Calu3 (cell line): ENCODE measurements around the gene LRPPRC. TPM values are rescaled to one million over a fixed set of nuclear protein-coding genes. Genes with fewer than 3 reads are reported as not detected.

Experiments used
- BruUV-seq: library from RNA; stranded (reverse); fragments of 400-500 nt; replicated peaks from 2 replicates; lab custom pipeline; 2021; lab: Mats Ljungman, UMichigan
- CTCF ChIA-PET: fragments of 300-600 bp; sonication (Branson Sonifier 250); formaldehyde crosslinking; loops from one replicate; lab custom pipeline; 2022; ENCODE audit warnings: antibody characterized with exemption; lab: Charles Lee
- DNase-seq: peaks from one replicate; pipeline ENCODE4 v3.0.0; 2022
- H3K27ac Mint-ChIP-seq: one replicate; pipeline ENCODE4 v1.8.0; 2022; ENCODE audit warnings: mixed read lengths; ENCODE audit not compliant: unreplicated experiment
- H3K27me3 Mint-ChIP-seq: one replicate; pipeline ENCODE4 v1.8.0; 2022; ENCODE audit warnings: mixed read lengths; ENCODE audit not compliant: unreplicated experiment
- H3K36me3 Mint-ChIP-seq: one replicate; pipeline ENCODE4 v1.8.0; 2022; ENCODE audit warnings: mild to moderate bottlenecking, moderate library complexity, mixed read lengths; ENCODE audit not compliant: insufficient read depth, unreplicated experiment
- H3K4me1 Mint-ChIP-seq: one replicate; pipeline ENCODE4 v1.8.0; 2022; ENCODE audit warnings: mild to moderate bottlenecking, low read depth, mixed read lengths; ENCODE audit not compliant: unreplicated experiment
- H3K4me3 Mint-ChIP-seq: one replicate; pipeline ENCODE4 v1.8.0; 2022; ENCODE audit warnings: mild to moderate bottlenecking, low read depth, moderate library complexity, mixed read lengths; ENCODE audit not compliant: unreplicated experiment
- H3K9me3 Mint-ChIP-seq: one replicate; pipeline ENCODE4 v1.8.0; 2022; ENCODE audit warnings: low read depth, mixed read lengths; ENCODE audit not compliant: unreplicated experiment
- intact Hi-C: fragments of 100-400 bp; cut with micrococcal nuclease; formaldehyde crosslinking; loops from one replicate; pipeline ENCODE4 v1.10.0; 2022; ENCODE audit not compliant: unreplicated experiment
- total RNA-seq: library from RNA; stranded (reverse); gene quantifications from 2 replicates; pipeline ENCODE4 v1.2.3, GENCODE V29; 2022
- TF ChIP-seq, protein P1 (sequence below): fragments of 200-600 bp; IDR thresholded peaks from one replicate; pipeline ENCODE4 v1.8.0; 2022; ENCODE audit warnings: antibody characterized with exemption; ENCODE audit not compliant: unreplicated experiment

The LRPPRC gene
- total RNA-seq, 1 experiment from 2014 or later, result 120 TPM

- Mint-ChIP-seq H3K36me3 (no peaks in the 10 kb centered on the region), H3K4me3 (no peak overlapping the region), H3K9me3 (no peaks in the 10 kb centered on the region), H3K27ac (no peak overlapping the region), H3K27me3 (peaks cover 14% of the 10 kb centered on the region), H3K4me1 (peaks cover 5% of the 10 kb centered on the region)
- intact Hi-C loops, result no loop called here
- CTCF ChIA-PET, result no interaction called here
- DNase-seq, result no peak
- BruUV-seq, result no TSS peak
- TF ChIP-seq, protein P1, sequence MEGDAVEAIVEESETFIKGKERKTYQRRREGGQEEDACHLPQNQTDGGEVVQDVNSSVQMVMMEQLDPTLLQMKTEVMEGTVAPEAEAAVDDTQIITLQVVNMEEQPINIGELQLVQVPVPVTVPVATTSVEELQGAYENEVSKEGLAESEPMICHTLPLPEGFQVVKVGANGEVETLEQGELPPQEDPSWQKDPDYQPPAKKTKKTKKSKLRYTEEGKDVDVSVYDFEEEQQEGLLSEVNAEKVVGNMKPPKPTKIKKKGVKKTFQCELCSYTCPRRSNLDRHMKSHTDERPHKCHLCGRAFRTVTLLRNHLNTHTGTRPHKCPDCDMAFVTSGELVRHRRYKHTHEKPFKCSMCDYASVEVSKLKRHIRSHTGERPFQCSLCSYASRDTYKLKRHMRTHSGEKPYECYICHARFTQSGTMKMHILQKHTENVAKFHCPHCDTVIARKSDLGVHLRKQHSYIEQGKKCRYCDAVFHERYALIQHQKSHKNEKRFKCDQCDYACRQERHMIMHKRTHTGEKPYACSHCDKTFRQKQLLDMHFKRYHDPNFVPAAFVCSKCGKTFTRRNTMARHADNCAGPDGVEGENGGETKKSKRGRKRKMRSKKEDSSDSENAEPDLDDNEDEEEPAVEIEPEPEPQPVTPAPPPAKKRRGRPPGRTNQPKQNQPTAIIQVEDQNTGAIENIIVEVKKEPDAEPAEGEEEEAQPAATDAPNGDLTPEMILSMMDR, result no peak
Measured at GRCh38 chr2:44004735-44005602, 9.2 kb upstream of the LRPPRC start.

GRCh38 chr2:44001716-44002115 is 5.9 kb upstream of the LRPPRC start:
- Mint-ChIP-seq H3K4me1 (peaks cover 5% of the 10 kb centered on the region), H3K27me3 (peaks cover 11% of the 10 kb centered on the region), H3K4me3 (no peak overlapping the region), H3K27ac (no peak overlapping the region), H3K9me3 (no peaks in the 10 kb centered on the region), H3K36me3 (no peaks in the 10 kb centered on the region)
- TF ChIP-seq, protein P1, result no peak
- BruUV-seq, result no TSS peak
- intact Hi-C loops, result no loop called here
- CTCF ChIA-PET, result no interaction called here
- DNase-seq, result no peak

DNA sequence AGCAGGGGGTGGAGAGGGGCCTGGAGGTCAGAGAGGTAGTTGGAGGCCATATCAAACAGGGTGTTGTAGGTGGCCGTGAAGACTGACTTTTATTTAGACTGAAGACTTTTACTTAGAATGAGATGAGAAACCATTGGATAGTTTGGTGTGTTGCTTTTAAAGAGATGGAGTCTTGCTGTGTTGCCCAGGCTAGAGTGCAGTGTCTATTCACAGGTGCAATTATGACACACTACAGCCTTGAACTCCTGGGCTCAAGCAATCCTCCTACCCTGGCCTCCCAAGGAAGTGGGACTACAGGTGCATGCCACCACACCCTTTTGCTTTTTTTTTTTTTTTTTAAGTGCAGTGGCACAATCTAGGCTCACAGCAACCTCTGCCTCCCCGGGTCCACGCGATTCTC is 2.5 kb upstream of the LRPPRC start:
- TF ChIP-seq, protein P1, result no peak
- intact Hi-C loops, result no loop called here
- peaks cover 18% of the 10 kb centered on the region for H3K4me1 Mint-ChIP-seq
- H3K27me3 Mint-ChIP-seq, result peaks cover 11% of the 10 kb centered on the region
- H3K36me3 Mint-ChIP-seq, result peaks cover 30% of the 10 kb centered on the region
- no TSS peak for BruUV-seq
- no peak for DNase-seq
- CTCF ChIA-PET, result interaction anchor here (0.7 kb wide), 1 partner anchor 18 kb away, joined by 3 read pairs; no protein-coding TSS in a partner anchor
- no peaks in the 10 kb centered on the region for H3K9me3 Mint-ChIP-seq
- no peak overlapping the region for H3K4me3 Mint-ChIP-seq
- no peak overlapping the region for H3K27ac Mint-ChIP-seq

DNA sequence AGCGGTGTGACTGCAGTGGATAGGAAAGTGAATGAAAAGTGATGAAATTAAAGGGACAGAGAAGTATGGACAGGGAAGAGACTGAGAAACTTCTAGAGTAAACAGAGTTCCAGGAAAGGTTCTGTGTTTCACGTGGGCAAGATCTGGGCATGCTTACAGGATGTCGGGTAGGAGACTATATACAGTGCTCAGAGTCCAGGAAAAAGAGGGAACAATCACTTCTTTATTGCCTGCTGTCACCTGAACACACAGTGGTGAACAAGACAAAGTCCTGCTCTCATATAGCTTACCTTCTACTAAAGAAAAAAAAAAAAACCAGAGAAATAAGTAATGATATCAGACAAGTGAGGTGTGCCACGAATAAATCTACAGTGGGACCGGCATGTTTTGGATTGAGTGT is 2.4 kb downstream of the LRPPRC start:
- H3K9me3 Mint-ChIP-seq, result no peaks in the 10 kb centered on the region
- peak overlapping the region; percentile 78 for H3K4me3 Mint-ChIP-seq
- H3K4me1 Mint-ChIP-seq, result peaks cover 45% of the 10 kb centered on the region
- CTCF ChIA-PET, result no interaction called here
- no peak for DNase-seq
- H3K36me3 Mint-ChIP-seq, result peaks cover 53% of the 10 kb centered on the region
- H3K27me3 Mint-ChIP-seq, result peaks cover 2% of the 10 kb centered on the region
- peak overlapping the region; percentile 31 for H3K27ac Mint-ChIP-seq
- TF ChIP-seq, protein P1, result no peak
- no TSS peak for BruUV-seq
- intact Hi-C loops, result no loop called here
